Adrenal gland (tissue), 12 donors: Measurements from ENCODE around the gene PLAGL2. TPM values are rescaled to one million over a fixed set of nuclear protein-coding genes. Genes with fewer than 3 reads are reported as not detected.

Experiments
- DNase-seq, 7 donors: peaks; one replicate each; pipeline ENCODE4 v3.0.0-alpha.2; 2019 to 2020
- H3K27ac ChIP-seq, 5 donors: fragments of 200-600 bp; sonication (generic) in 4 of 5; 1 replicate in 3 of 5; 2 replicates in 2 of 5; pipeline versions ENCODE4 v1.5.1 to v1.8.0; 2016 to 2020; ENCODE audit warnings: mild to moderate bottlenecking in 1 of 5
- H3K27me3 ChIP-seq: fragments of 200-600 bp; 2 replicates; pipeline ENCODE4 v1.8.0; 2021
- H3K36me3 ChIP-seq, 2 donors: fragments of 200-600 bp; replicated peaks in 1 of 2; 1 replicate in 1 of 2; 2 replicates in 1 of 2; pipeline versions ENCODE4 v1.5.1 to v1.8.0; 2018 to 2022
- H3K4me1 ChIP-seq, 2 donors: fragments of 200-600 bp; replicated peaks in 1 of 2; 1 replicate in 1 of 2; 2 replicates in 1 of 2; pipeline versions ENCODE4 v1.5.1 to v1.8.0; 2018 to 2021
- H3K4me3 ChIP-seq, 4 donors: fragments of 200-600 bp; sonication (generic) in 3 of 4; one replicate each; pipeline ENCODE4 v1.5.1; 2016 to 2018
- H3K9me3 ChIP-seq, 3 donors: fragments of 200-600 bp; sonication (generic) in 1 of 3; replicated peaks in 1 of 3; 1 replicate in 2 of 3; 2 replicates in 1 of 3; pipeline versions ENCODE4 v1.5.1 to v1.8.0; 2016 to 2021
- CTCF ChIP-seq, 6 experiments: fragments of 450-650 bp in 4 of 6; fragments of 200-600 bp in 2 of 6; sonication (generic) in 1 of 6; IDR thresholded peaks; 1 replicate in 5 of 6; 2 replicates in 1 of 6; pipeline versions ENCODE4 v1.5.1 to v1.8.0; 2016 to 2021; ENCODE audit warnings: antibody characterized with exemption in 6 of 6, mild to moderate bottlenecking in 2 of 6, moderate library complexity in 1 of 6
- POLR2A ChIP-seq, 2 donors: fragments of 450-650 bp; IDR thresholded peaks; one replicate each; pipeline ENCODE4 v1.6.1; 2017; ENCODE audit warnings: antibody characterized with exemption in 2 of 2, mild to moderate bottlenecking in 2 of 2, moderate library complexity in 1 of 2
- WGBS, 4 donors: extraction: QIAGEN DNeasy Blood & Tissue Kit in 2 of 4; methylation state at CpG; one replicate each; pipeline versions ENCODE4 v1.1.5 to v1.1.7; 2013 to 2017; 5-methylcytosine and 5-hydroxymethylcytosine counted together
- intact Hi-C, 2 donors: fragments of 100-400 bp; cut with DNase I; formaldehyde crosslinking; loops; one replicate each; pipeline versions ENCODE4 v1.14.1 to v1.15.0; 2022 to 2023
- polyA plus RNA-seq, 3 donors: library from polyadenylated mRNA; stranded (reverse); fragments of 200-250 nt in 2 of 3; fragments of 350-450 nt in 1 of 3; fragmentation: Illumina TruSeq in 1 of 3; extraction: RNeasy Lipid Tissue Mini Kit (QIAGEN cat#74804) in 1 of 3; gene quantifications; one replicate each; pipeline ENCODE4 v1.2.3, GENCODE V29; 2013 to 2014
- total RNA-seq, 9 donors: library from RNA; depleted of rRNA in 4 of 9; stranded (reverse); fragments of >200 nt in 4 of 9; fragments of 120-200 nt in 1 of 9; fragmentation: NEBNext Ultra II Directional in 1 of 9; extraction: Animal tissue kit (Norgen Biotek cat#: 25700) in 1 of 9; gene quantifications; one replicate each; pipeline versions ENCODE4 v1.1.0 to v1.2.4, GENCODE V29; 2013 to 2023
- donor health status: healthy with polysubstance abuse.
- donor health status: Bipolar disorder and iron deficiency.
- donor health status: DM: yes; HTN: yes; CAD: no.
- donor health status: DM: no; HTN: no; CAD: no.
- donor health status: DM: no; HTN: no; CAD: no.
- donor health status: DM: yes; HTN: yes; CAD: no.

Gene PLAGL2
- total and polyA plus RNA-seq, 12 donors: 1.3 to 7.1 (median 4.2) TPM

- Histone ChIP-seq H3K27me3 (no peaks in the 10 kb centered on the region), H3K27ac (no peak overlapping the region), H3K4me1 (no peaks in the 10 kb centered on the region), H3K9me3 (no peaks in the 10 kb centered on the region), H3K4me3 (no peak overlapping the region), H3K36me3 (peaks cover 0 to 30% of the 10 kb centered on the region in 2 donors)
- DNase-seq: no peak
- 84 to 98% (median 92%) methylated on average over 3 of the region's 3 CpGs for WGBS, 4 donors
- TF ChIP-seq CTCF (IDR thresholded peaks at IDR 0.05) (no peak), POLR2A (IDR thresholded peaks at IDR 0.05) (no peak)
- intact Hi-C loops: no loop called here
Observed at GRCh38 chr20:32215729-32216128, 8.2 kb upstream of the PLAGL2 start.

GRCh38 chr20:32215147-32215546 lies 7.6 kb upstream of the PLAGL2 start:
- peaks cover 0 to under 1% of the 10 kb centered on the region in 2 donors for H3K4me1 ChIP-seq
- 84 to 91% (median 90%) methylated on average over 7 to 8 of the region's 8 CpGs for WGBS, 4 donors
- no peaks in the 10 kb centered on the region for H3K9me3 ChIP-seq
- H3K36me3 ChIP-seq: peaks cover 0 to 30% of the 10 kb centered on the region in 2 donors
- H3K4me3 ChIP-seq: no peak overlapping the region
- DNase-seq: no peak
- H3K27ac ChIP-seq: no peak overlapping the region
- no peak for TF ChIP-seq CTCF (IDR thresholded peaks at IDR 0.05)
- TF ChIP-seq POLR2A (IDR thresholded peaks at IDR 0.05): no peak
- no peaks in the 10 kb centered on the region for H3K27me3 ChIP-seq
- intact Hi-C loops: no loop called here

- Histone ChIP-seq H3K4me1 (peaks cover 0 to 13% of the 10 kb centered on the region in 2 donors), H3K27ac (no peak overlapping the region), H3K36me3 (peaks cover 0 to 30% of the 10 kb centered on the region in 2 donors), H3K9me3 (no peaks in the 10 kb centered on the region), H3K27me3 (no peaks in the 10 kb centered on the region), H3K4me3 (no peak overlapping the region)
- WGBS, 4 donors: 90 to 96% (median 91%) methylated on average over 1 of the region's 1 CpG
- TF ChIP-seq POLR2A (IDR thresholded peaks at IDR 0.05): no peak
- no peak for TF ChIP-seq CTCF (IDR thresholded peaks at IDR 0.05)
- no peak for DNase-seq
- intact Hi-C loops: no loop called here
Observed at GRCh38 chr20:32213870-32214269, 6.3 kb upstream of the PLAGL2 start.

GRCh38 chr20:32209850-32210605 lies 2.5 kb upstream of the PLAGL2 start:
- no peak for TF ChIP-seq CTCF (IDR thresholded peaks at IDR 0.05)
- TF ChIP-seq POLR2A (IDR thresholded peaks at IDR 0.05): no peak
- Histone ChIP-seq H3K4me1 (peaks cover 19 to 42% of the 10 kb centered on the region in 2 donors), H3K27ac (no peak overlapping the region), H3K4me3 (no peak overlapping the region), H3K27me3 (no peaks in the 10 kb centered on the region), H3K36me3 (peaks cover 0 to 9% of the 10 kb centered on the region in 2 donors), H3K9me3 (no peaks in the 10 kb centered on the region)
- 68 to 73% (median 71%) methylated on average over 9 of the region's 9 CpGs for WGBS, 4 donors
- no peak for DNase-seq
- intact Hi-C loops: no loop called here
